Kidney (tissue), 14 donors: Measurements from ENCODE around the gene LRRC73. TPM values are rescaled to one million over a fixed set of nuclear protein-coding genes. Genes with fewer than 3 reads are reported as not detected.

Experiments used
- DNase-seq, 5 donors: peaks; one replicate each; pipeline ENCODE4 v3.0.0-alpha.2; 2013 to 2020
- FAIRE-seq: peaks from 2 replicates; lab custom pipeline; 2012; peaks lifted over from hg19 to GRCh38; lab: Jason Lieb, UNC
- H3K27ac ChIP-seq, 2 donors: one replicate each; pipeline ENCODE4 v1.7.0; 2013; ENCODE audit warnings: low read depth in 2 of 2, low read length in 2 of 2, inconsistent platforms in 1 of 2
- H3K27me3 ChIP-seq: one replicate; pipeline ENCODE4 v1.7.1; 2013; ENCODE audit warnings: low read length, inconsistent platforms; ENCODE audit not compliant: control insufficient read depth, insufficient read depth
- H3K36me3 ChIP-seq, 3 donors: one replicate each; pipeline versions ENCODE4 v1.7.0 to v1.7.1; 2013; ENCODE audit warnings: low read length in 3 of 3, control low read depth in 1 of 3, inconsistent platforms in 1 of 3; ENCODE audit not compliant: insufficient read depth in 3 of 3, control insufficient read depth in 2 of 3
- H3K4me1 ChIP-seq, 3 donors: one replicate each; pipeline versions ENCODE4 v1.7.0 to v1.7.1; 2013; ENCODE audit warnings: low read length in 3 of 3, inconsistent platforms in 1 of 3, low read depth in 1 of 3; ENCODE audit not compliant: control insufficient read depth in 2 of 3, insufficient read depth in 2 of 3
- H3K4me3 ChIP-seq, 3 donors: one replicate each; pipeline versions ENCODE4 v1.7.0 to v1.8.1; 2013; ENCODE audit warnings: low read length in 3 of 3, control low read depth in 1 of 3, inconsistent platforms in 1 of 3
- H3K9ac ChIP-seq, 3 donors: one replicate each; pipeline versions ENCODE4 v1.7.0 to v1.7.1; 2013; ENCODE audit warnings: low read length in 3 of 3, control low read depth in 1 of 3, inconsistent platforms in 1 of 3
- H3K9me3 ChIP-seq, 3 donors: one replicate each; pipeline versions ENCODE4 v1.7.0 to v1.7.1; 2013; ENCODE audit warnings: low read length in 3 of 3, control low read depth in 1 of 3, inconsistent platforms in 1 of 3; ENCODE audit not compliant: control insufficient read depth in 2 of 3, insufficient read depth in 1 of 3
- intact Hi-C: fragments of 100-400 bp; cut with DNase I; formaldehyde crosslinking; loops from one replicate; pipeline ENCODE4 v1.11.1; 2022
- polyA plus RNA-seq: library from polyadenylated mRNA; stranded (reverse); fragments of 350-450 nt; fragmentation: Illumina TruSeq; extraction: RNeasy Lipid Tissue Mini Kit (QIAGEN cat#74804); gene quantifications from one replicate; pipeline ENCODE4 v1.2.3, GENCODE V29; 2014; ENCODE audit warnings: low read depth, low replicate concordance; ENCODE audit not compliant: insufficient read depth
- total RNA-seq: library from RNA; stranded (reverse); fragmentation: NEBNext Ultra II Directional; extraction: Animal tissue kit (Norgen Biotek cat#: 25700); gene quantifications from one replicate; pipeline ENCODE4 v1.2.1, GENCODE V29; 2021
- TF ChIP-seq, protein P1 (sequence below): IDR thresholded peaks from 3 replicates; pipeline ENCODE4 v1.5.1; 2012; ENCODE audit warnings: mild to moderate bottlenecking, moderate library complexity, borderline replicate concordance; ENCODE audit not compliant: insufficient read depth; ENCODE audit errors: extremely low read depth
- donor health status: control.
- donor health status: control.
- donor health status: control.
- donor health status: control.
- donor health status: control.
- donor health status: DM: yes; HTN: yes; CAD: no.
- donor health status: Normal renal cell carcinoma (clear cell type).

LRRC73 gene
- total and polyA plus RNA-seq, 2 donors from 2014 or later: 1.5 to 4.6 TPM

GRCh38 chr6:43489277-43490072, 20.7 kb downstream of the LRRC73 start:
- TF ChIP-seq, protein P1, sequence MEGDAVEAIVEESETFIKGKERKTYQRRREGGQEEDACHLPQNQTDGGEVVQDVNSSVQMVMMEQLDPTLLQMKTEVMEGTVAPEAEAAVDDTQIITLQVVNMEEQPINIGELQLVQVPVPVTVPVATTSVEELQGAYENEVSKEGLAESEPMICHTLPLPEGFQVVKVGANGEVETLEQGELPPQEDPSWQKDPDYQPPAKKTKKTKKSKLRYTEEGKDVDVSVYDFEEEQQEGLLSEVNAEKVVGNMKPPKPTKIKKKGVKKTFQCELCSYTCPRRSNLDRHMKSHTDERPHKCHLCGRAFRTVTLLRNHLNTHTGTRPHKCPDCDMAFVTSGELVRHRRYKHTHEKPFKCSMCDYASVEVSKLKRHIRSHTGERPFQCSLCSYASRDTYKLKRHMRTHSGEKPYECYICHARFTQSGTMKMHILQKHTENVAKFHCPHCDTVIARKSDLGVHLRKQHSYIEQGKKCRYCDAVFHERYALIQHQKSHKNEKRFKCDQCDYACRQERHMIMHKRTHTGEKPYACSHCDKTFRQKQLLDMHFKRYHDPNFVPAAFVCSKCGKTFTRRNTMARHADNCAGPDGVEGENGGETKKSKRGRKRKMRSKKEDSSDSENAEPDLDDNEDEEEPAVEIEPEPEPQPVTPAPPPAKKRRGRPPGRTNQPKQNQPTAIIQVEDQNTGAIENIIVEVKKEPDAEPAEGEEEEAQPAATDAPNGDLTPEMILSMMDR: no peak
- peaks cover 0 to 23% (median 5%) of the 10 kb centered on the region in 3 donors for H3K4me1 ChIP-seq
- no peak overlapping the region for H3K9ac ChIP-seq
- FAIRE-seq: no peak
- H3K4me3 ChIP-seq: no peak overlapping the region
- H3K36me3 ChIP-seq: peaks cover 0 to 4% (median 0%) of the 10 kb centered on the region in 3 donors
- no peak overlapping the region for H3K27ac ChIP-seq
- no peaks in the 10 kb centered on the region for H3K27me3 ChIP-seq
- no peak for DNase-seq
- no peaks in the 10 kb centered on the region for H3K9me3 ChIP-seq
- intact Hi-C loops: no loop called here

- TF ChIP-seq, protein P1: no peak
- H3K27ac ChIP-seq: no peak overlapping the region
- DNase-seq (no peak), FAIRE-seq (no peak)
- H3K9me3 ChIP-seq: no peaks in the 10 kb centered on the region
- no peak overlapping the region for H3K4me3 ChIP-seq
- H3K27me3 ChIP-seq: no peaks in the 10 kb centered on the region
- H3K36me3 ChIP-seq: peaks cover 0 to 4% (median 0%) of the 10 kb centered on the region in 3 donors
- intact Hi-C loops: no loop called here
- H3K4me1 ChIP-seq: peaks cover 0 to 19% (median 2%) of the 10 kb centered on the region in 3 donors
- no peak overlapping the region for H3K9ac ChIP-seq
Observed at GRCh38 chr6:43488667-43489276, 21.4 kb downstream of the LRRC73 start.

DNA sequence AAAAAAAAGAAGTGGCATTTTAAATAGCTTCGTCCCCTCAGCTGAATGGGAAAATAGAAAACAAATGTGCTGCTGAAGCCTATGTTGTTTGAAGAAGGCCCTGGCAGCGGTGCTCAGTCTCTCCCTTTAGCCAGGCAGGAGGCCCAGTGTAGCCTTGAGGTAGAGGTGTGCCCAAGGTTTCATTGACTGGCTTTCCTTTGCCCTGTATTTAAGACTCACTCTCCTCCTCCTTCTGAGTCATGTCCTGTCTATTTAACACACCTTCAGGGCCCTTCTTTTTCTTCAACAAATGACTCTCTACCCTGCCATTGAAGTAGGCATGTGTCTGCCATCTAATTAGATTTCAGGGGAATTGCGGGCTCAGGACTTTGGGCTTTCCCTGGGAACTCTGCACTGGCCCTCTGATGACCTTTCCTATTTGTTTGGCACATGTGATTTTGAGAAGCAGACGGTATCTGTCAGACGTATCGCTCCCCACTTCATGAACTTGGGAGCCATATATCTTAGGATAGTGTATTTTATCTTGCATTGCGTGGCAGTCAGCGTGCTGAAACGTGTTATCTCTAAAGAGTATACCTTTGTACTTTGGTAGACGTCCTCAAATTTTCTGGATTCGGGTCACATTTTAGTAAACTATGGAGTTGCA, 28.4 kb downstream of the LRRC73 start:
- H3K36me3 ChIP-seq: peaks cover 0 to 2% (median 0%) of the 10 kb centered on the region in 3 donors
- no peaks in the 10 kb centered on the region for H3K27me3 ChIP-seq
- no peak overlapping the region for H3K27ac ChIP-seq
- peaks cover 4 to 11% (median 6%) of the 10 kb centered on the region in 3 donors for H3K4me1 ChIP-seq
- FAIRE-seq (no peak), DNase-seq (no peak)
- H3K4me3 ChIP-seq: no peak overlapping the region
- intact Hi-C loops: no loop called here
- TF ChIP-seq, protein P1: no peak
- no peaks in the 10 kb centered on the region for H3K9me3 ChIP-seq
- no peak overlapping the region for H3K9ac ChIP-seq
